K562 (cell line): Measurements from ENCODE around the gene CLDN15. TPM values are rescaled to one million over a fixed set of nuclear protein-coding genes. Genes with fewer than 3 reads are reported as not detected.

Experiments used
- ATAC-seq: fragments of 200-7000 bp; cut with Tn5 transposase; 3 replicates; pipeline ENCODE4 v1.9.1; 2020; ENCODE audit warnings: moderate library complexity
- BruUV-seq: library from RNA; stranded (reverse); fragments of 400-500 nt; replicated peaks from 2 replicates; lab custom pipeline; 2021; lab: Mats Ljungman, UMichigan
- CTCF ChIA-PET: fragments of 300-600 bp; formaldehyde crosslinking; extraction: SDS; loops from one replicate; lab custom pipeline; 2021; ENCODE audit warnings: low intra/inter-chr PET ratio; lab: Yijun Ruan, JAX
- POLR2A ChIA-PET: fragments of 300-600, 350-650 bp; sonication (Branson Sonifier 250); formaldehyde crosslinking; extraction: SDS; loops from one replicate; lab custom pipeline; 2021; ENCODE audit warnings: antibody characterized with exemption, inconsistent platforms; lab: Yijun Ruan, JAX
- DNase-seq, 4 experiments: peaks; one replicate each; pipeline versions ENCODE4 v3.0.0 to v3.0.0-alpha.2; 2011 to 2018; ENCODE audit warnings: low spot score in 3 of 4, mixed read lengths in 3 of 4; ENCODE audit errors: extremely low read depth in 1 of 4
- FAIRE-seq: peaks from 2 replicates; lab custom pipeline; 2011; peaks lifted over from hg19 to GRCh38; lab: Jason Lieb, UNC
- H2AFZ ChIP-seq: 2 replicates; pipeline ENCODE4 v1.6.0; 2011; ENCODE audit warnings: low read depth, low read length, control low read depth, inconsistent platforms
- H3K27ac ChIP-seq: fragments of 200-600 bp; 3 replicates; pipeline ENCODE4 v1.8.0; 2011; ENCODE audit warnings: low read depth, mild to moderate bottlenecking, control low read depth, inconsistent platforms, low read length, moderate library complexity, mixed read lengths; ENCODE audit errors: extremely low read depth
- H3K27me3 ChIP-seq, 2 experiments: fragments of 300-600 bp in 1 of 2; 2 replicates in 1 of 2; 3 replicates in 1 of 2; pipeline versions ENCODE4 v1.6.0 to v1.8.0; 2011; ENCODE audit warnings: inconsistent platforms in 2 of 2, low read length in 2 of 2, mild to moderate bottlenecking in 1 of 2, mixed read lengths in 1 of 2, moderate library complexity in 1 of 2; ENCODE audit not compliant: control insufficient read depth in 2 of 2, insufficient read depth in 2 of 2
- H3K36me3 ChIP-seq: fragments of 300-600 bp; 3 replicates; pipeline ENCODE4 v1.8.0; 2011; ENCODE audit warnings: mild to moderate bottlenecking, low read length, inconsistent platforms; ENCODE audit not compliant: control insufficient read depth, insufficient read depth
- H3K4me1 ChIP-seq, 2 experiments: fragments of 200-600 bp in 1 of 2; replicated peaks in 1 of 2; 2 replicates in 1 of 2; 3 replicates in 1 of 2; pipeline versions ENCODE4 v1.5.1 to v1.8.0; 2011; ENCODE audit warnings: inconsistent platforms in 2 of 2, low read length in 2 of 2, mild to moderate bottlenecking in 1 of 2, mixed read lengths in 1 of 2, moderate library complexity in 1 of 2; ENCODE audit not compliant: control insufficient read depth in 2 of 2, insufficient read depth in 2 of 2
- H3K4me2 ChIP-seq: 2 replicates; pipeline ENCODE4 v1.6.1; 2011; ENCODE audit warnings: low read length, control low read depth, inconsistent platforms, mixed read lengths; ENCODE audit not compliant: insufficient read depth
- H3K4me3 ChIP-seq: fragments of 200-600 bp; sonication (generic), shearing (Covaris generic); 2 replicates; pipeline ENCODE4 v1.5.1; 2016; ENCODE audit warnings: control low read depth, inconsistent platforms
- H3K79me2 ChIP-seq: fragments of 200-600 bp; 3 replicates; pipeline ENCODE4 v1.8.0; 2011; ENCODE audit warnings: low read length, inconsistent platforms; ENCODE audit not compliant: control insufficient read depth, insufficient read depth
- H3K9ac ChIP-seq, 2 experiments: 2 replicates each; pipeline versions ENCODE4 v1.6.0 to v1.6.1; 2011; ENCODE audit warnings: low read depth in 2 of 2, low read length in 2 of 2, control low read depth in 1 of 2, inconsistent platforms in 1 of 2, mild to moderate bottlenecking in 1 of 2, mixed read lengths in 1 of 2; ENCODE audit not compliant: insufficient read depth in 1 of 2
- H3K9me1 ChIP-seq: one replicate; pipeline ENCODE4 v1.6.0; 2011; ENCODE audit warnings: inconsistent platforms, mild to moderate bottlenecking, low read length, moderate library complexity; ENCODE audit not compliant: control insufficient read depth, insufficient read depth
- H3K9me3 ChIP-seq: replicated peaks from 2 replicates; pipeline ENCODE4 v1.5.1; 2011; ENCODE audit warnings: low read depth, low read length, inconsistent platforms; ENCODE audit not compliant: control insufficient read depth, insufficient read depth
- H4K20me1 ChIP-seq: replicated peaks from 2 replicates; pipeline ENCODE4 v1.6.1; 2011; ENCODE audit warnings: low read length, inconsistent platforms, mixed read lengths; ENCODE audit not compliant: control insufficient read depth, insufficient read depth
- CHD4 ChIP-seq: fragments of 200-600 bp; sonication (generic); IDR thresholded peaks from 3 replicates; pipeline ENCODE4 v1.6.1; 2012; ENCODE audit warnings: low read depth, mild to moderate bottlenecking, mixed read lengths, low read length, inconsistent platforms; ENCODE audit not compliant: insufficient read depth, insufficient replicate concordance, poor library complexity, severe bottlenecking
- CTBP1 ChIP-seq: fragments of 450-650 bp; IDR thresholded peaks from 2 replicates; pipeline ENCODE4 v1.6.1; 2016; ENCODE audit warnings: borderline replicate concordance
- ESRRA ChIP-seq: fragments of 450-650 bp; IDR thresholded peaks from 2 replicates; pipeline ENCODE4 v1.6.1; 2014; ENCODE audit warnings: low read depth, mild to moderate bottlenecking, moderate library complexity, borderline replicate concordance
- MBD1 ChIP-seq: fragments of 250-450 bp; sonication (Bioruptor Pico); IDR thresholded peaks from 2 replicates; pipeline ENCODE4 v1.8.0; 2022; ENCODE audit warnings: inconsistent platforms
- MEF2D ChIP-seq: conservative IDR thresholded peaks from 2 replicates; pipeline ENCODE4 v1.6.1; 2016; ENCODE audit warnings: low read depth, missing genetic modification characterization, missing compliant biosample characterization
- NELFE ChIP-seq: IDR thresholded peaks from 2 replicates; pipeline ENCODE4 v1.6.1; 2011; ENCODE audit warnings: mild to moderate bottlenecking; ENCODE audit not compliant: insufficient read depth, insufficient read length
- NUFIP1 ChIP-seq: fragments of 450-650 bp; IDR thresholded peaks from 2 replicates; pipeline ENCODE4 v1.6.1; 2018; ENCODE audit not compliant: partially characterized antibody
- SMARCC2 ChIP-seq: fragments of 450-650 bp; IDR thresholded peaks from 2 replicates; pipeline ENCODE4 v1.6.1; 2017; ENCODE audit warnings: antibody characterized with exemption, moderate library complexity, mild to moderate bottlenecking, low read depth
- ZKSCAN8 ChIP-seq: fragments of 200-800 bp; sonication (Bioruptor generic); IDR thresholded peaks from 2 replicates; pipeline ENCODE4 v1.6.1; 2016; ENCODE audit warnings: missing genetic modification characterization, missing compliant biosample characterization
- ZNF175 ChIP-seq: fragments of 200-800 bp; sonication (Bioruptor generic); IDR thresholded peaks from 2 replicates; pipeline ENCODE4 v1.6.1; 2016; ENCODE audit warnings: low read depth, mild to moderate bottlenecking, missing genetic modification characterization, missing compliant biosample characterization
- ZNF644 ChIP-seq: fragments of 200-800 bp; sonication (Bioruptor generic); IDR thresholded peaks from 2 replicates; pipeline ENCODE4 v1.6.1; 2016; ENCODE audit warnings: low read depth, missing genetic modification characterization, missing compliant biosample characterization
- WGBS: fragments of 100-300 bp; shearing (Covaris generic); methylation state at CpG from one replicate; pipeline ENCODE4 v1.1.6; 2016; ENCODE audit warnings: low coverage, mixed read lengths; ENCODE audit not compliant: insufficient coverage; ENCODE audit errors: missing lambda C conversion rate; 5-methylcytosine and 5-hydroxymethylcytosine counted together
- in situ Hi-C: fragments of 300-500 bp; cut with MboI; formaldehyde crosslinking; loops from 4 replicates; pipeline ENCODE4 v1.15.0; 2018; ENCODE audit warnings: inconsistent platforms, mixed read lengths
- intact Hi-C: fragments of 100-400 bp; cut with micrococcal nuclease; formaldehyde crosslinking; loops from 2 replicates; pipeline ENCODE4 v1.14.2; 2022
- polyA plus RNA-seq, 8 experiments: library from polyadenylated mRNA; depleted of rRNA in 4 of 8; stranded (reverse) in 5 of 8; unstranded in 3 of 8; fragments of >200 nt; fragmentation: Nextera tagmentation in 2 of 8; fragmentation: Illumina TruSeq in 1 of 8; extraction: Ambion mirVana in 2 of 8; extraction: Trizol in 1 of 8; gene quantifications; 2 replicates each; pipeline versions ENCODE4 v1.2.1 to v1.2.3, GENCODE V29; 2011 to 2014; ENCODE audit warnings: inconsistent platforms in 1 of 8, missing spikeins in 1 of 8
- total RNA-seq, 7 experiments: library from RNA; depleted of rRNA in 6 of 7; stranded (reverse); fragments of >200 nt in 6 of 7; fragmentation: Illumina TruSeq in 2 of 7; extraction: Trizol in 2 of 7; gene quantifications; 2 replicates each; pipeline versions ENCODE4 v1.2.1 to v1.2.3, GENCODE V29; 2011 to 2021; ENCODE audit warnings: low replicate concordance in 1 of 7
- TF ChIP-seq, protein P1 (sequence below): sonication (generic); formaldehyde crosslinking; IDR thresholded peaks from 2 replicates; pipeline ENCODE4 v1.8.0; 2022; ENCODE audit warnings: missing genetic modification reagents, mild to moderate bottlenecking, borderline replicate concordance
- TF ChIP-seq, protein P2 (sequence below): sonication (generic); formaldehyde crosslinking; IDR thresholded peaks from 2 replicates; pipeline ENCODE4 v1.8.0; 2023; ENCODE audit warnings: mild to moderate bottlenecking, missing genetic modification reagents
- TF ChIP-seq, protein P3 (sequence below), 2 experiments: fragments of 450-650 bp in 1 of 2; sonication (generic) in 1 of 2; formaldehyde crosslinking in 1 of 2; IDR thresholded peaks in 1 of 2; conservative IDR thresholded peaks in 1 of 2; 2 replicates each; pipeline versions ENCODE4 v1.6.1 to v1.8.1; 2016 to 2023; ENCODE audit warnings: mild to moderate bottlenecking in 2 of 2, moderate library complexity in 2 of 2, inconsistent platforms in 1 of 2, missing genetic modification reagents in 1 of 2

Gene CLDN15
- total and polyA plus RNA-seq, 9 of the 15 experiments (the other 6 are each of a cell fraction or from before 2014, with no cell fraction given) = 0.32 to 14.5 (median 7.4) TPM

DNA sequence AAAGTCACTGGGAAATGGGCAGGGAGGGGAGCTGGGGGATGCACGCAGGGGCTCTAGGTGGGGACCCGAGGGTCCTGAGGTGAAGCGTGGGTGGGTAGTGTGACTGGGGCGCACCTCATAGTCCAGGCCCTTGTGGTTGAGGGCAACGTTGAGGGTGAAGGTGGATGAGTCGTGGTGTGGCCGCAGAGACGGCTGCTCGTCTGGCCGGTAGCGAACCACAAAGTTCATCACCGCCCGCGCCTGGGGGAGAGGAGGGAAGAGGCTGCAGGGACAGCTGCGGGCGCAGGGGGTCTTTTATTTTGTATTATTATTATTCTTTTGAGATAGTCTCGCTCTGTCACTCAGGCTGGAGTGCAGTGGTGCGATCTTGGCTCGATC is 30.9 kb downstream of the CLDN15 start:
- Histone ChIP-seq H3K36me3 (peaks cover 45% of the 10 kb centered on the region; the same call in 2 of the 3 replicates), H3K9me3 (no peaks in the 10 kb centered on the region), H4K20me1 (no peaks in the 10 kb centered on the region), H3K4me1 (peaks cover 0 to 33% of the 10 kb centered on the region in 2 experiments; a peak in 3 of 5 replicates), H3K4me2 (no peak overlapping the region), H3K4me3 (no peak overlapping the region), H3K9ac (peak overlapping the region in 1 of 2 experiments; percentile 17; a peak in 1 of 4 replicates), H2AFZ (no peak overlapping the region), H3K27me3 (peaks cover 0 to 7% of the 10 kb centered on the region in 2 experiments; a peak in 1 of 5 replicates), H3K79me2 (no peaks in the 10 kb centered on the region), H3K27ac (no peak overlapping the region), H3K9me1 (no peaks in the 10 kb centered on the region)
- BruUV-seq = no TSS peak
- CTCF ChIA-PET = no interaction called here
- ATAC-seq (no peak), FAIRE-seq (no peak), DNase-seq (no peak)
- POLR2A ChIA-PET = interaction anchor here (1.1 kb wide), 1 partner anchor 17 kb away, joined by 3 read pairs; no protein-coding TSS in a partner anchor
- 76% methylated on average over 7 of the region's 19 CpGs for WGBS
- intact Hi-C loops (no loop called here), in situ Hi-C loops (no loop called here)
- no peak for TF ChIP-seq MEF2D (tag)
- no peak for TF ChIP-seq NELFE
- TF ChIP-seq NUFIP1 = no peak
- no peak for TF ChIP-seq ZKSCAN8 (CRISPR knock-in tag)
- TF ChIP-seq ESRRA = no peak
- TF ChIP-seq ZNF175 (CRISPR knock-in tag) = no peak
- no peak for TF ChIP-seq ZNF644 (tag)
- TF ChIP-seq, protein P1, sequence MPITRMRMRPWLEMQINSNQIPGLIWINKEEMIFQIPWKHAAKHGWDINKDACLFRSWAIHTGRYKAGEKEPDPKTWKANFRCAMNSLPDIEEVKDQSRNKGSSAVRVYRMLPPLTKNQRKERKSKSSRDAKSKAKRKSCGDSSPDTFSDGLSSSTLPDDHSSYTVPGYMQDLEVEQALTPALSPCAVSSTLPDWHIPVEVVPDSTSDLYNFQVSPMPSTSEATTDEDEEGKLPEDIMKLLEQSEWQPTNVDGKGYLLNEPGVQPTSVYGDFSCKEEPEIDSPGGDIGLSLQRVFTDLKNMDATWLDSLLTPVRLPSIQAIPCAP (CRISPR knock-in tag) = no peak
- TF ChIP-seq, protein P2, sequence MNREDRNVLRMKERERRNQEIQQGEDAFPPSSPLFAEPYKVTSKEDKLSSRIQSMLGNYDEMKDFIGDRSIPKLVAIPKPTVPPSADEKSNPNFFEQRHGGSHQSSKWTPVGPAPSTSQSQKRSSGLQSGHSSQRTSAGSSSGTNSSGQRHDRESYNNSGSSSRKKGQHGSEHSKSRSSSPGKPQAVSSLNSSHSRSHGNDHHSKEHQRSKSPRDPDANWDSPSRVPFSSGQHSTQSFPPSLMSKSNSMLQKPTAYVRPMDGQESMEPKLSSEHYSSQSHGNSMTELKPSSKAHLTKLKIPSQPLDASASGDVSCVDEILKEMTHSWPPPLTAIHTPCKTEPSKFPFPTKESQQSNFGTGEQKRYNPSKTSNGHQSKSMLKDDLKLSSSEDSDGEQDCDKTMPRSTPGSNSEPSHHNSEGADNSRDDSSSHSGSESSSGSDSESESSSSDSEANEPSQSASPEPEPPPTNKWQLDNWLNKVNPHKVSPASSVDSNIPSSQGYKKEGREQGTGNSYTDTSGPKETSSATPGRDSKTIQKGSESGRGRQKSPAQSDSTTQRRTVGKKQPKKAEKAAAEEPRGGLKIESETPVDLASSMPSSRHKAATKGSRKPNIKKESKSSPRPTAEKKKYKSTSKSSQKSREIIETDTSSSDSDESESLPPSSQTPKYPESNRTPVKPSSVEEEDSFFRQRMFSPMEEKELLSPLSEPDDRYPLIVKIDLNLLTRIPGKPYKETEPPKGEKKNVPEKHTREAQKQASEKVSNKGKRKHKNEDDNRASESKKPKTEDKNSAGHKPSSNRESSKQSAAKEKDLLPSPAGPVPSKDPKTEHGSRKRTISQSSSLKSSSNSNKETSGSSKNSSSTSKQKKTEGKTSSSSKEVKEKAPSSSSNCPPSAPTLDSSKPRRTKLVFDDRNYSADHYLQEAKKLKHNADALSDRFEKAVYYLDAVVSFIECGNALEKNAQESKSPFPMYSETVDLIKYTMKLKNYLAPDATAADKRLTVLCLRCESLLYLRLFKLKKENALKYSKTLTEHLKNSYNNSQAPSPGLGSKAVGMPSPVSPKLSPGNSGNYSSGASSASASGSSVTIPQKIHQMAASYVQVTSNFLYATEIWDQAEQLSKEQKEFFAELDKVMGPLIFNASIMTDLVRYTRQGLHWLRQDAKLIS = no peak
- no peak for TF ChIP-seq CHD4
- TF ChIP-seq MBD1 (CRISPR knock-in tag) = no peak
- TF ChIP-seq CTBP1 = no peak
- TF ChIP-seq, protein P3, sequence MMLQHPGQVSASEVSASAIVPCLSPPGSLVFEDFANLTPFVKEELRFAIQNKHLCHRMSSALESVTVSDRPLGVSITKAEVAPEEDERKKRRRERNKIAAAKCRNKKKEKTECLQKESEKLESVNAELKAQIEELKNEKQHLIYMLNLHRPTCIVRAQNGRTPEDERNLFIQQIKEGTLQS (IDR thresholded peaks at IDR 0.05) = no peak
- TF ChIP-seq, protein P3 (CRISPR knock-in tag; conservative IDR thresholded peaks at IDR 0.05) = no peak
- no peak for TF ChIP-seq SMARCC2
